ENCODE measurements around the gene NEK8.
A peak's percentile ranks its signal among the peaks of the same experiment; 100 is the strongest.

The NEK8 gene

GRCh38 chr17:28728364-28729200 is at the start of gene NEK8:
NEK8 (plus strand) TSS chr17:28728788; CDS start chr17:28728814, 26 bp downstream.
- peak; percentile 98 for DNase-seq (ENCODE audit: low spot score)

- DNase-seq (ENCODE audit: low spot score) = no peak
Observed at GRCh38 chr17:28682655-28683054, 45.9 kb upstream of the NEK8 start.

GRCh38 chr17:28684963-28685362 is 43.6 kb upstream of the NEK8 start:
- no peak for DNase-seq (ENCODE audit: low spot score)

- no peak for DNase-seq (ENCODE audit: low spot score)
Observed at GRCh38 chr17:28685366-28685765, 43.2 kb upstream of the NEK8 start.

GRCh38 chr17:28686296-28686695 is 42.3 kb upstream of the NEK8 start:
- no peak for DNase-seq (ENCODE audit: low spot score)

GRCh38 chr17:28688481-28688880 is 40.1 kb upstream of the NEK8 start:
- no peak for DNase-seq (ENCODE audit: low spot score)

GRCh38 chr17:28689011-28689410 is 39.6 kb upstream of the NEK8 start:
- DNase-seq (ENCODE audit: low spot score) = no peak

GRCh38 chr17:28693869-28694268 is 34.7 kb upstream of the NEK8 start:
- DNase-seq (ENCODE audit: low spot score) = no peak

GRCh38 chr17:28698253-28698941 is 30.2 kb upstream of the NEK8 start:
- no peak for DNase-seq (ENCODE audit: low spot score)

GRCh38 chr17:28700278-28700677 is 28.3 kb upstream of the NEK8 start:
- DNase-seq (ENCODE audit: low spot score) = no peak

- DNase-seq (ENCODE audit: low spot score) = no peak
Observed at GRCh38 chr17:28700830-28701492, 27.6 kb upstream of the NEK8 start.

GRCh38 chr17:28702026-28702751 is 26.4 kb upstream of the NEK8 start:
- no peak for DNase-seq (ENCODE audit: low spot score)

GRCh38 chr17:28702752-28703150 is 25.8 kb upstream of the NEK8 start:
- DNase-seq (ENCODE audit: low spot score) = no peak

GRCh38 chr17:28703552-28704218 is 24.9 kb upstream of the NEK8 start:
- no peak for DNase-seq (ENCODE audit: low spot score)

- DNase-seq (ENCODE audit: low spot score) = no peak
Observed at GRCh38 chr17:28704219-28704858, 24.2 kb upstream of the NEK8 start.

- DNase-seq (ENCODE audit: low spot score) = no peak
Observed at GRCh38 chr17:28705074-28705659, 23.4 kb upstream of the NEK8 start.

GRCh38 chr17:28705728-28706334 is 22.8 kb upstream of the NEK8 start:
- no peak for DNase-seq (ENCODE audit: low spot score)

GRCh38 chr17:28706471-28707338 is 21.9 kb upstream of the NEK8 start:
- DNase-seq (ENCODE audit: low spot score) = no peak

GRCh38 chr17:28707339-28707720 is 21.3 kb upstream of the NEK8 start:
- no peak for DNase-seq (ENCODE audit: low spot score)

Measured in hematopoietic multipotent progenitor cell treated with erythropoietin and hydrocortisone succinate and interleukin-3 and kit ligand, for 17 days (in vitro differentiated cells).